Measurements from ENCODE around the gene SEPTIN10. TPM values are rescaled to one million over a fixed set of nuclear protein-coding genes. Genes with fewer than 3 reads are reported as not detected.

The SEPTIN10 gene
- total and polyA plus RNA-seq, 4 donors = 51.6 to 82.6 (median 69.6) TPM

GRCh38 chr2:109527846-109528705 lies 85.7 kb downstream of the SEPTIN10 start:
- no peak for DNase-seq (ENCODE audit: low read depth in 4 of 6, low spot score in 6 of 6)
- Histone ChIP-seq H3K27me3 (ENCODE audit: control insufficient read depth, insufficient read depth, low read length) (peaks cover 2% of the 10 kb centered on the region), H3K4me3 (ENCODE audit: low read depth, low read length) (no peak overlapping the region), H3K36me3 (ENCODE audit: control insufficient read depth, insufficient read depth, low read length) (no peaks in the 10 kb centered on the region), H3K27ac (ENCODE audit: low read depth, low read length) (no peak overlapping the region), H3K4me1 (ENCODE audit: control insufficient read depth, insufficient read depth, low read length) (peaks cover 8% of the 10 kb centered on the region), H3K9me3 (ENCODE audit: control insufficient read depth, insufficient read depth, low read length) (no peaks in the 10 kb centered on the region)
- WGBS (ENCODE audit: insufficient coverage) = 89% methylated on average over 12 of the region's 16 CpGs

GRCh38 chr2:109527079-109527478 lies 86.7 kb downstream of the SEPTIN10 start:
- peaks cover 8% of the 10 kb centered on the region for H3K4me1 ChIP-seq (ENCODE audit: control insufficient read depth, insufficient read depth, low read length)
- H3K27me3 ChIP-seq (ENCODE audit: control insufficient read depth, insufficient read depth, low read length) = peaks cover 2% of the 10 kb centered on the region
- H3K36me3 ChIP-seq (ENCODE audit: control insufficient read depth, insufficient read depth, low read length) = no peaks in the 10 kb centered on the region
- no peak overlapping the region for H3K4me3 ChIP-seq (ENCODE audit: low read depth, low read length)
- no peaks in the 10 kb centered on the region for H3K9me3 ChIP-seq (ENCODE audit: control insufficient read depth, insufficient read depth, low read length)
- DNase-seq (ENCODE audit: low read depth in 4 of 6, low spot score in 6 of 6) = no peak
- 93% methylated on average over 3 of the region's 6 CpGs for WGBS (ENCODE audit: insufficient coverage)
- no peak overlapping the region for H3K27ac ChIP-seq (ENCODE audit: low read depth, low read length)

- Histone ChIP-seq H3K4me3 (ENCODE audit: low read depth, low read length) (no peak overlapping the region), H3K36me3 (ENCODE audit: control insufficient read depth, insufficient read depth, low read length) (no peaks in the 10 kb centered on the region), H3K27ac (ENCODE audit: low read depth, low read length) (no peak overlapping the region), H3K9me3 (ENCODE audit: control insufficient read depth, insufficient read depth, low read length) (no peaks in the 10 kb centered on the region), H3K27me3 (ENCODE audit: control insufficient read depth, insufficient read depth, low read length) (peaks cover 2% of the 10 kb centered on the region), H3K4me1 (ENCODE audit: control insufficient read depth, insufficient read depth, low read length) (peaks cover 8% of the 10 kb centered on the region)
- DNase-seq (ENCODE audit: low read depth in 4 of 6, low spot score in 6 of 6) = no peak
- 92% methylated on average over 8 of the region's 11 CpGs for WGBS (ENCODE audit: insufficient coverage)
Measured at GRCh38 chr2:109526442-109526970, 87.3 kb downstream of the SEPTIN10 start.

GRCh38 chr2:109525836-109526235 lies 87.9 kb downstream of the SEPTIN10 start:
- no peaks in the 10 kb centered on the region for H3K36me3 ChIP-seq (ENCODE audit: control insufficient read depth, insufficient read depth, low read length)
- WGBS (ENCODE audit: insufficient coverage) = 62% methylated on average over 4 of the region's 4 CpGs
- peaks cover 2% of the 10 kb centered on the region for H3K27me3 ChIP-seq (ENCODE audit: control insufficient read depth, insufficient read depth, low read length)
- no peaks in the 10 kb centered on the region for H3K9me3 ChIP-seq (ENCODE audit: control insufficient read depth, insufficient read depth, low read length)
- peak in 1 of 6 donors; percentile 31 for DNase-seq (ENCODE audit: low read depth in 4 of 6, low spot score in 6 of 6)
- peaks cover 8% of the 10 kb centered on the region for H3K4me1 ChIP-seq (ENCODE audit: control insufficient read depth, insufficient read depth, low read length)
- no peak overlapping the region for H3K27ac ChIP-seq (ENCODE audit: low read depth, low read length)
- no peak overlapping the region for H3K4me3 ChIP-seq (ENCODE audit: low read depth, low read length)

GRCh38 chr2:109523536-109524361 lies 90.0 kb downstream of the SEPTIN10 start:
- Histone ChIP-seq H3K4me1 (ENCODE audit: control insufficient read depth, insufficient read depth, low read length) (no peaks in the 10 kb centered on the region), H3K4me3 (ENCODE audit: low read depth, low read length) (no peak overlapping the region), H3K27ac (ENCODE audit: low read depth, low read length) (no peak overlapping the region), H3K9me3 (ENCODE audit: control insufficient read depth, insufficient read depth, low read length) (no peaks in the 10 kb centered on the region), H3K27me3 (ENCODE audit: control insufficient read depth, insufficient read depth, low read length) (peaks cover 2% of the 10 kb centered on the region), H3K36me3 (ENCODE audit: control insufficient read depth, insufficient read depth, low read length) (no peaks in the 10 kb centered on the region)
- DNase-seq (ENCODE audit: low read depth in 4 of 6, low spot score in 6 of 6) = no peak
- WGBS (ENCODE audit: insufficient coverage) = 88% methylated on average over 9 of the region's 13 CpGs

GRCh38 chr2:109523121-109523520 lies 90.6 kb downstream of the SEPTIN10 start:
- Histone ChIP-seq H3K9me3 (ENCODE audit: control insufficient read depth, insufficient read depth, low read length) (no peaks in the 10 kb centered on the region), H3K4me3 (ENCODE audit: low read depth, low read length) (no peak overlapping the region), H3K27ac (ENCODE audit: low read depth, low read length) (no peak overlapping the region), H3K36me3 (ENCODE audit: control insufficient read depth, insufficient read depth, low read length) (no peaks in the 10 kb centered on the region), H3K27me3 (ENCODE audit: control insufficient read depth, insufficient read depth, low read length) (peaks cover 2% of the 10 kb centered on the region), H3K4me1 (ENCODE audit: control insufficient read depth, insufficient read depth, low read length) (no peaks in the 10 kb centered on the region)
- 100% methylated on average over 2 of the region's 6 CpGs for WGBS (ENCODE audit: insufficient coverage)
- DNase-seq (ENCODE audit: low read depth in 4 of 6, low spot score in 6 of 6) = no peak

- no peak for DNase-seq (ENCODE audit: low read depth in 4 of 6, low spot score in 6 of 6)
- Histone ChIP-seq H3K36me3 (ENCODE audit: control insufficient read depth, insufficient read depth, low read length) (no peaks in the 10 kb centered on the region), H3K4me1 (ENCODE audit: control insufficient read depth, insufficient read depth, low read length) (peaks cover 9% of the 10 kb centered on the region), H3K27me3 (ENCODE audit: control insufficient read depth, insufficient read depth, low read length) (peaks cover under 1% of the 10 kb centered on the region), H3K27ac (ENCODE audit: low read depth, low read length) (no peak overlapping the region), H3K4me3 (ENCODE audit: low read depth, low read length) (no peak overlapping the region), H3K9me3 (ENCODE audit: control insufficient read depth, insufficient read depth, low read length) (no peaks in the 10 kb centered on the region)
- WGBS (ENCODE audit: insufficient coverage) = no CpG with 5 or more reads among the region's 7 CpGs
Measured at GRCh38 chr2:109522063-109522374, 91.7 kb downstream of the SEPTIN10 start.

GRCh38 chr2:109521233-109522062 lies 92.3 kb downstream of the SEPTIN10 start:
- Histone ChIP-seq H3K4me1 (ENCODE audit: control insufficient read depth, insufficient read depth, low read length) (peaks cover 14% of the 10 kb centered on the region), H3K36me3 (ENCODE audit: control insufficient read depth, insufficient read depth, low read length) (no peaks in the 10 kb centered on the region), H3K4me3 (ENCODE audit: low read depth, low read length) (no peak overlapping the region), H3K27ac (ENCODE audit: low read depth, low read length) (no peak overlapping the region), H3K9me3 (ENCODE audit: control insufficient read depth, insufficient read depth, low read length) (no peaks in the 10 kb centered on the region), H3K27me3 (ENCODE audit: control insufficient read depth, insufficient read depth, low read length) (no peaks in the 10 kb centered on the region)
- 61% methylated on average over 11 of the region's 20 CpGs for WGBS (ENCODE audit: insufficient coverage)
- DNase-seq (ENCODE audit: low read depth in 4 of 6, low spot score in 6 of 6) = peak in 1 of 6 donors; percentile 28

GRCh38 chr2:109519513-109519912 lies 94.3 kb downstream of the SEPTIN10 start:
- Histone ChIP-seq H3K4me3 (ENCODE audit: low read depth, low read length) (no peak overlapping the region), H3K4me1 (ENCODE audit: control insufficient read depth, insufficient read depth, low read length) (peaks cover 18% of the 10 kb centered on the region), H3K27ac (ENCODE audit: low read depth, low read length) (no peak overlapping the region), H3K36me3 (ENCODE audit: control insufficient read depth, insufficient read depth, low read length) (no peaks in the 10 kb centered on the region), H3K27me3 (ENCODE audit: control insufficient read depth, insufficient read depth, low read length) (no peaks in the 10 kb centered on the region), H3K9me3 (ENCODE audit: control insufficient read depth, insufficient read depth, low read length) (no peaks in the 10 kb centered on the region)
- WGBS (ENCODE audit: insufficient coverage) = 74% methylated on average over 2 of the region's 4 CpGs
- DNase-seq (ENCODE audit: low read depth in 4 of 6, low spot score in 6 of 6) = no peak
